Measurements from ENCODE around the gene CBX3. TPM values are rescaled to one million over a fixed set of nuclear protein-coding genes. Genes with fewer than 3 reads are reported as not detected.

The CBX3 gene
- total and polyA plus RNA-seq, 2 of the 13 experiments (the other 11 are each of a cell fraction or from before 2014, with no cell fraction given), result 53.9 to 249 TPM

DNA sequence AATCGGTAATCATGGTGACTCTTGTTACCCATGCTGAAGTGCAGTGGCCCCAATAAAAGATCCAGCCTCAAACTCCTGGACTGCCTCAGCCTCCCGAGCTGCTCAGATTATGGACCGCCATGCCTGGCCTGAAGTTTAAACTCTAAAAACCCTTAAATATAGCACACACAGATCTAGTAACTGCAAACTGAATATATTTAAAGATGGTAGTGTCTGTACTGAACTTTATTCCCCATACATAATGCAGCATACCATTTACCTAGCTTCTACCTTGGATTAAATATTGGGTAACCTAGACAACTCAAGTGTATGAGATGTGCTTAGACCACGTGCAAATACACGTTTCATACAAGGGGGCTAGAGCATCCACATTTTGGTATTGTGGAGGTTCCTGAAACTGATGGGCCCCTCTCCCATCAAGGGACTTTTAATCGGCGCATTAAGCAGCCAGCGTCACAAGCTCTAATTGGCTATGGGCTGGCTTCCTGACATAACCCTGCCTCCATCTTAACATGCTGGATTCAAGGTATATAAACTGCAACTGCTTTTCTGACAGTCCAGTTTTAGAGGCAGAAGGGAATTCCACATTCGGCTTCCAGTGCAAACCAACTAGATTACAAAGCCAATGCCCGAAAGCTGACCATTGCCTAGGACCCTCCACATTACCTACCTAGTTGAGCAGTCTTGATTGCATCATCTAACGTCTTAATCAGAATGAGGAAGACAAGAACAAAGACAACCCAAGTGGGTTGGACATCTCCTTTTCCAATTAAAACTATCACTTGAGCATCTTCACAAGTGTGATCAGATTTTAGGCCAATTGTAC lies 14.0 kb upstream of the CBX3 start (continued):
- TF ChIP-seq, protein P1, sequence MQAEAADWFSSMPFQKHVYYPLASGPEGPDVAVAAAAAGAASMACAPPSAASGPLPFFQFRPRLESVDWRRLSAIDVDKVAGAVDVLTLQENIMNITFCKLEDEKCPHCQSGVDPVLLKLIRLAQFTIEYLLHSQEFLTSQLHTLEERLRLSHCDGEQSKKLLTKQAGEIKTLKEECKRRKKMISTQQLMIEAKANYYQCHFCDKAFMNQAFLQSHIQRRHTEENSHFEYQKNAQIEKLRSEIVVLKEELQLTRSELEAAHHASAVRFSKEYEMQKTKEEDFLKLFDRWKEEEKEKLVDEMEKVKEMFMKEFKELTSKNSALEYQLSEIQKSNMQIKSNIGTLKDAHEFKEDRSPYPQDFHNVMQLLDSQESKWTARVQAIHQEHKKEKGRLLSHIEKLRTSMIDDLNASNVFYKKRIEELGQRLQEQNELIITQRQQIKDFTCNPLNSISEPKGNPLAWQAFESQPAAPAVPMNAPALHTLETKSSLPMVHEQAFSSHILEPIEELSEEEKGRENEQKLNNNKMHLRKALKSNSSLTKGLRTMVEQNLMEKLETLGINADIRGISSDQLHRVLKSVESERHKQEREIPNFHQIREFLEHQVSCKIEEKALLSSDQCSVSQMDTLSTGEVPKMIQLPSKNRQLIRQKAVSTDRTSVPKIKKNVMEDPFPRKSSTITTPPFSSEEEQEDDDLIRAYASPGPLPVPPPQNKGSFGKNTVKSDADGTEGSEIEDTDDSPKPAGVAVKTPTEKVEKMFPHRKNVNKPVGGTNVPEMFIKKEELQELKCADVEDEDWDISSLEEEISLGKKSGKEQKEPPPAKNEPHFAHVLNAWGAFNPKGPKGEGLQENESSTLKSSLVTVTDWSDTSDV (CRISPR knock-in tag; IDR thresholded peaks at IDR 0.05), result no peak
- TF ChIP-seq CEBPB (IDR thresholded peaks at IDR 0.05; ENCODE audit: borderline replicate concordance, low read depth, low read length) (peak; percentile 77), RBM22 (optimal IDR thresholded peaks at IDR 0.05; ENCODE audit: low read length) (peak; percentile 99), TSC22D2 (CRISPR knock-in tag; IDR thresholded peaks at IDR 0.05; ENCODE audit: borderline replicate concordance) (no peak), ZNF878 (CRISPR knock-in tag; IDR thresholded peaks at IDR 0.05) (0 out of 2 replicates have a peak, but pooled peaks have one; percentile 29), CREB1 (IDR thresholded peaks at IDR 0.05) (no peak), CREB1 (CRISPR knock-in tag; IDR thresholded peaks at IDR 0.05) (no peak), NR3C1 (CRISPR knock-in tag; IDR thresholded peaks at IDR 0.05) (no peak), ZNF564 (CRISPR knock-in tag; IDR thresholded peaks at IDR 0.05) (no peak), SMYD3 (CRISPR knock-in tag; IDR thresholded peaks at IDR 0.05) (no peak), NONO (IDR thresholded peaks at IDR 0.05) (no peak), NONO (CRISPR knock-in tag; conservative IDR thresholded peaks at IDR 0.05) (0 out of 2 replicates have a peak, but pooled peaks have one; percentile 39), PRMT3 (CRISPR knock-in tag; IDR thresholded peaks at IDR 0.05; ENCODE audit: borderline replicate concordance, low read depth) (no peak), EHMT2 (IDR thresholded peaks at IDR 0.05; ENCODE audit: borderline replicate concordance, low read depth, low read length) (no peak), DPF2 (CRISPR knock-in tag; IDR thresholded peaks at IDR 0.05; ENCODE audit: borderline replicate concordance, low read depth) (no peak), MAFK (conservative IDR thresholded peaks at IDR 0.05 in 1 of 2, IDR thresholded peaks at IDR 0.05 in 1 of 2; ENCODE audit: low read length in 2 of 2) (no peak), CEBPG (CRISPR knock-in tag; IDR thresholded peaks at IDR 0.05) (peak; percentile 62), ZBTB7B (CRISPR knock-in tag; IDR thresholded peaks at IDR 0.05) (no peak)
- TF ChIP-seq, protein P2, sequence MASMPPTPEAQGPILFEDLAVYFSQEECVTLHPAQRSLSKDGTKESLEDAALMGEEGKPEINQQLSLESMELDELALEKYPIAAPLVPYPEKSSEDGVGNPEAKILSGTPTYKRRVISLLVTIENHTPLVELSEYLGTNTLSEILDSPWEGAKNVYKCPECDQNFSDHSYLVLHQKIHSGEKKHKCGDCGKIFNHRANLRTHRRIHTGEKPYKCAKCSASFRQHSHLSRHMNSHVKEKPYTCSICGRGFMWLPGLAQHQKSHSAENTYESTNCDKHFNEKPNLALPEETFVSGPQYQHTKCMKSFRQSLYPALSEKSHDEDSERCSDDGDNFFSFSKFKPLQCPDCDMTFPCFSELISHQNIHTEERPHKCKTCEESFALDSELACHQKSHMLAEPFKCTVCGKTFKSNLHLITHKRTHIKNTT (CRISPR knock-in tag; IDR thresholded peaks at IDR 0.05), result no peak

Data from HepG2 (cell line).